GM12872 (cell line): ENCODE results near the gene CREB3L1.

Source experiments
- CTCF ChIP-seq: IDR thresholded peaks from 3 replicates; pipeline ENCODE4 v1.5.1; 2011; ENCODE audit warnings: low read depth, mild to moderate bottlenecking, low read length, moderate library complexity; ENCODE audit not compliant: insufficient read depth

CREB3L1 gene

GRCh38 chr11:46242952-46243795 lies 34.3 kb upstream of the CREB3L1 start:
- no peak for TF ChIP-seq CTCF

- TF ChIP-seq CTCF, result no peak
These were observed 33.7 kb upstream of the CREB3L1 start for GRCh38 chr11:46243796-46244109.

GRCh38 chr11:46246521-46246920 lies 30.9 kb upstream of the CREB3L1 start:
- TF ChIP-seq CTCF, result no peak

- no peak for TF ChIP-seq CTCF
These were observed 30.4 kb upstream of the CREB3L1 start for GRCh38 chr11:46247090-46247489.

- peak; percentile 61; the same call in 2 of the 3 replicates for TF ChIP-seq CTCF
These were observed 29.8 kb upstream of the CREB3L1 start for GRCh38 chr11:46247659-46248058.

GRCh38 chr11:46248289-46249102 lies 29.0 kb upstream of the CREB3L1 start:
- TF ChIP-seq CTCF, result no peak

GRCh38 chr11:46249103-46249937 lies 28.1 kb upstream of the CREB3L1 start:
- no peak for TF ChIP-seq CTCF
